Hepatocyte (in vitro differentiated cells): ENCODE data around the gene SAMD1.

Source experiments
- EZH2 ChIP-seq: fragments of 200-600 bp; sonication (generic); IDR thresholded peaks from 2 replicates; pipeline ENCODE4 v1.6.1; 2016; ENCODE audit warnings: antibody characterized with exemption, mild to moderate bottlenecking, borderline replicate concordance
- EZH2phosphoT487 ChIP-seq: fragments of 200-600 bp; sonication (generic); IDR thresholded peaks from one replicate; pipeline ENCODE4 v1.6.1; 2018; ENCODE audit warnings: antibody characterized with exemption, mild to moderate bottlenecking, low read depth, moderate library complexity; ENCODE audit not compliant: unreplicated experiment, severe bottlenecking
- TF ChIP-seq, protein P1 (sequence below): fragments of 200-600 bp; sonication (generic); IDR thresholded peaks from 2 replicates; pipeline ENCODE4 v1.5.1; 2016; ENCODE audit warnings: antibody characterized with exemption, mild to moderate bottlenecking; ENCODE audit not compliant: poor library complexity

DNA sequence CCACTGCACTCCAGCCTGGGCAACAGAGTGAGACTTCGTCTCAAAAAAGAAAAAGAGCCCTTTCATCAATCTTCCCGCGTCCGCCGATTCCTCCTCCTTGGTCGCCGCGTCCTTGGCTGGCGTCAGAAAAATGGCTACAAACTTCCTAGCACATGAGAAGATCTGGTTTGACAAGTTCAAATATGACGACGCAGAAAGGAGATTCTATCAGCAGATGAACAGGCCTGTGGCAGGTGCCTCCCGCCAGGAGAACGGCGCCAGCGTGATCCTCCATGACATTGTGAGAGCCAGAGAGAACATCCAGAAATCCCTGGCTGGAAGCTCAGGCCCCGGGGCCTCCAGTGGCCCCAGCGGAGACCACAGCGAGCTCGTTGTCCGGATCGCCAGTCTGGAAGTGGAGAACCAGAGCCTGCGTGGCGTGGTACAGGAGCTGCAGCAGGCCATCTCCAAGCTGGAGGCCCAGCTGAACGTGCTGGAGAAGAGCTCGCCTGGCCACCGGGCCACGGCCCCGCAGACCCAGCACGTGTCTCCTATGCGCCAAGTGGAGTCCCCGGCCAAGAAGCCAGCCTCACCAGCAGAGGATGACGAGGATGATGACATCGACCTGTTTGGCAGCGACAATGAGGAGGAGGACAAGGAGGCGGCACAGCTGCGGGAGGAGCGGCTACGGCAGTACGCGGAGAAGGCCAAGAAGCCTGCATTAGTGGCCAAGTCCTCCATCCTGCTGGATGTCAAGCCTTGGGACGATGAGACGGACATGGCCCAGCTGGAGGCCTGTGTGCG lies 20.1 kb downstream of the SAMD1 start:
- TF ChIP-seq, protein P1, sequence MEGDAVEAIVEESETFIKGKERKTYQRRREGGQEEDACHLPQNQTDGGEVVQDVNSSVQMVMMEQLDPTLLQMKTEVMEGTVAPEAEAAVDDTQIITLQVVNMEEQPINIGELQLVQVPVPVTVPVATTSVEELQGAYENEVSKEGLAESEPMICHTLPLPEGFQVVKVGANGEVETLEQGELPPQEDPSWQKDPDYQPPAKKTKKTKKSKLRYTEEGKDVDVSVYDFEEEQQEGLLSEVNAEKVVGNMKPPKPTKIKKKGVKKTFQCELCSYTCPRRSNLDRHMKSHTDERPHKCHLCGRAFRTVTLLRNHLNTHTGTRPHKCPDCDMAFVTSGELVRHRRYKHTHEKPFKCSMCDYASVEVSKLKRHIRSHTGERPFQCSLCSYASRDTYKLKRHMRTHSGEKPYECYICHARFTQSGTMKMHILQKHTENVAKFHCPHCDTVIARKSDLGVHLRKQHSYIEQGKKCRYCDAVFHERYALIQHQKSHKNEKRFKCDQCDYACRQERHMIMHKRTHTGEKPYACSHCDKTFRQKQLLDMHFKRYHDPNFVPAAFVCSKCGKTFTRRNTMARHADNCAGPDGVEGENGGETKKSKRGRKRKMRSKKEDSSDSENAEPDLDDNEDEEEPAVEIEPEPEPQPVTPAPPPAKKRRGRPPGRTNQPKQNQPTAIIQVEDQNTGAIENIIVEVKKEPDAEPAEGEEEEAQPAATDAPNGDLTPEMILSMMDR: no peak
- TF ChIP-seq EZH2phosphoT487 (no peak), EZH2 (no peak)
